ENCODE results near the gene GAB2. TPM values are rescaled to one million over a fixed set of nuclear protein-coding genes. Genes with fewer than 3 reads are reported as not detected.

GAB2 gene
- total RNA-seq, 4 donors from 2014 or later, result 13.4 to 28.4 (median 19.8) TPM

GRCh38 chr11:78346799-78347198 lies 70.8 kb downstream of the GAB2 start:
- TF ChIP-seq EP300 (IDR thresholded peaks at IDR 0.05) (no peak), CTCF (IDR thresholded peaks at IDR 0.05) (no peak), POLR2AphosphoS5 (IDR thresholded peaks at IDR 0.05) (no peak), POLR2A (IDR thresholded peaks at IDR 0.05) (no peak)
- Histone ChIP-seq H3K36me3 (no peaks in the 10 kb centered on the region), H3K27ac (no peak overlapping the region), H3K27me3 (no peaks in the 10 kb centered on the region), H3K4me1 (peaks cover 50% of the 10 kb centered on the region), H3K9me3 (no peaks in the 10 kb centered on the region), H3K4me3 (no peak overlapping the region)
- WGBS, result 64% methylated on average over 1 of the region's 1 CpG
- no peak for DNase-seq (ENCODE audit: low spot score in 2 of 2)

- Histone ChIP-seq H3K4me1 (peaks cover 38% of the 10 kb centered on the region), H3K27me3 (no peaks in the 10 kb centered on the region), H3K27ac (no peak overlapping the region), H3K4me3 (no peak overlapping the region), H3K9me3 (no peaks in the 10 kb centered on the region), H3K36me3 (no peaks in the 10 kb centered on the region)
- no peak for DNase-seq (ENCODE audit: low spot score in 2 of 2)
- TF ChIP-seq POLR2AphosphoS5 (IDR thresholded peaks at IDR 0.05), result no peak
- no peak for TF ChIP-seq POLR2A (IDR thresholded peaks at IDR 0.05)
- TF ChIP-seq CTCF (IDR thresholded peaks at IDR 0.05), result no peak
- no peak for TF ChIP-seq EP300 (IDR thresholded peaks at IDR 0.05)
- 81% methylated on average over 3 of the region's 3 CpGs for WGBS
Measured at GRCh38 chr11:78345450-78345849, 72.2 kb downstream of the GAB2 start.

GRCh38 chr11:78344676-78345075 lies 72.9 kb downstream of the GAB2 start:
- no peak for TF ChIP-seq EP300 (IDR thresholded peaks at IDR 0.05)
- TF ChIP-seq POLR2AphosphoS5 (IDR thresholded peaks at IDR 0.05), result no peak
- TF ChIP-seq POLR2A (IDR thresholded peaks at IDR 0.05), result no peak
- no peak for TF ChIP-seq CTCF (IDR thresholded peaks at IDR 0.05)
- DNase-seq (ENCODE audit: low spot score in 2 of 2), result no peak
- peaks cover 30% of the 10 kb centered on the region for H3K4me1 ChIP-seq
- H3K27ac ChIP-seq, result no peak overlapping the region
- H3K4me3 ChIP-seq, result no peak overlapping the region
- no peaks in the 10 kb centered on the region for H3K9me3 ChIP-seq
- no peaks in the 10 kb centered on the region for H3K36me3 ChIP-seq
- no peaks in the 10 kb centered on the region for H3K27me3 ChIP-seq
- 68% methylated on average over 2 of the region's 2 CpGs for WGBS

DNA sequence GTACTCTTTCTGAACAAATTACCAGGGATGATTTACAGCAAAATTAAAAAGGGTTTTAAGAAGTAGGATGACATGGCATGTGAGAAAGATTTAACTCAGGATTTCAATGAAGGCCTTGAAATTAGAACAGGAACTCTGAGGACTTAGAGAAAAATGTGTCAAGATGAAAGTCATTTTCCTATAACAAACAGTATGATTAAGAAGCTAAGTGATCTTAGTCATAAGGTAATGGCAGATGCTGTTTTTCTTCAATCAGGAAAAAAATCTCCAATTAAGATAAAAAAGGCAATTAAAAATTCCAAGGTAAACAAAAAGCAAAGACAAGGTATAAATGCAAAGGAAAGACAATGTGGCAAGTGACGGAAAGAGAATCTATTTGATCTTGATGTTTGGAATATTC lies 73.5 kb downstream of the GAB2 start:
- Histone ChIP-seq H3K27me3 (no peaks in the 10 kb centered on the region), H3K9me3 (no peaks in the 10 kb centered on the region), H3K4me3 (no peak overlapping the region), H3K36me3 (no peaks in the 10 kb centered on the region), H3K27ac (no peak overlapping the region), H3K4me1 (peaks cover 24% of the 10 kb centered on the region)
- DNase-seq (ENCODE audit: low spot score in 2 of 2), result no peak
- WGBS, result 87% methylated on average over 1 of the region's 1 CpG
- TF ChIP-seq CTCF (IDR thresholded peaks at IDR 0.05) (no peak), POLR2A (IDR thresholded peaks at IDR 0.05) (no peak), EP300 (IDR thresholded peaks at IDR 0.05) (no peak), POLR2AphosphoS5 (IDR thresholded peaks at IDR 0.05) (no peak)

DNA sequence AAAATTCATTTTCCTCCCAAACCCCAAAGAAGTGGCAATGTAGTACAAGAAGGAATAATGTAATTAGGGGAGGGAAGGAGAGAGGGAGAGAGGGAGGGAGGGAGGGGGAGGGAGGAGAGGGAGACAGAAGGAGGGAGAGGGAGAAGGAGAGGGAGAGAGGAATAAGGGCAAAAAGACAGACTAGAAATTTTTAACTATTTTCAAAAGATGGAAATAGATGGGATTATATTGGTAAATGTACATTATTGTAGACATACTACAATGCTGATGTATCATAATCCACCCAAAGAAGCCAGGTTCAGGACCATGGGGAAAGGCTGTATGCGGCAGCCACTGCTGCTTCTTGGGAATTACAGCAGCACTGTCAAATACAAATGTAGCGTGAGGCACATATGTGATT lies 74.3 kb downstream of the GAB2 start:
- Histone ChIP-seq H3K4me1 (peaks cover 19% of the 10 kb centered on the region), H3K4me3 (no peak overlapping the region), H3K27ac (no peak overlapping the region), H3K9me3 (no peaks in the 10 kb centered on the region), H3K36me3 (no peaks in the 10 kb centered on the region), H3K27me3 (no peaks in the 10 kb centered on the region)
- WGBS, result 98% methylated on average over 2 of the region's 2 CpGs
- no peak for DNase-seq (ENCODE audit: low spot score in 2 of 2)
- TF ChIP-seq EP300 (IDR thresholded peaks at IDR 0.05) (no peak), POLR2A (IDR thresholded peaks at IDR 0.05) (no peak), POLR2AphosphoS5 (IDR thresholded peaks at IDR 0.05) (no peak), CTCF (IDR thresholded peaks at IDR 0.05) (no peak)

Measured in suprapubic skin (tissue), 4 donors.